ENCODE results near the gene TIAM1. TPM values are rescaled to one million over a fixed set of nuclear protein-coding genes. Genes with fewer than 3 reads are reported as not detected.

TIAM1 gene
- total and polyA plus RNA-seq, 2 experiments from 2014 or later, result 9.2 to 9.6 TPM

DNA sequence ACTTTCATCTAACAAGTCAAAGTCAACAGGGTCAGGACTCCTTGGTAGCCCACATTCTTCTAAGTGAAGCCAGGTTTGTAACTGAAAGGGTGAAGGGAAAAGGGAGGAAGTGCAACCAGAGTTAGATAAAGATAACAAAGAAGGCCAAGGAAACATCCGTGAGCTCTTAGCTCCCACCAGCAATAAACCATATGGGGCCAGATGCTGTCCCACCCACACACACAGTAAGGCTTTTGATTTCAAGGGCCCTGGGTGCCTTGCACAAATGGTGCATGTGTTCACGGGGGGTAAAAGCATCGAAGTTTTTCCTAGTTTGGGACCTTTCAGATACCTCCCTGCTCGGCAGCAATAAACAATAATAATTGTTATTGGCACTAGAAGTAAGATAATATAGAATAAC lies 5.1 kb upstream of the TIAM1 start:
- TF ChIP-seq, protein P1, sequence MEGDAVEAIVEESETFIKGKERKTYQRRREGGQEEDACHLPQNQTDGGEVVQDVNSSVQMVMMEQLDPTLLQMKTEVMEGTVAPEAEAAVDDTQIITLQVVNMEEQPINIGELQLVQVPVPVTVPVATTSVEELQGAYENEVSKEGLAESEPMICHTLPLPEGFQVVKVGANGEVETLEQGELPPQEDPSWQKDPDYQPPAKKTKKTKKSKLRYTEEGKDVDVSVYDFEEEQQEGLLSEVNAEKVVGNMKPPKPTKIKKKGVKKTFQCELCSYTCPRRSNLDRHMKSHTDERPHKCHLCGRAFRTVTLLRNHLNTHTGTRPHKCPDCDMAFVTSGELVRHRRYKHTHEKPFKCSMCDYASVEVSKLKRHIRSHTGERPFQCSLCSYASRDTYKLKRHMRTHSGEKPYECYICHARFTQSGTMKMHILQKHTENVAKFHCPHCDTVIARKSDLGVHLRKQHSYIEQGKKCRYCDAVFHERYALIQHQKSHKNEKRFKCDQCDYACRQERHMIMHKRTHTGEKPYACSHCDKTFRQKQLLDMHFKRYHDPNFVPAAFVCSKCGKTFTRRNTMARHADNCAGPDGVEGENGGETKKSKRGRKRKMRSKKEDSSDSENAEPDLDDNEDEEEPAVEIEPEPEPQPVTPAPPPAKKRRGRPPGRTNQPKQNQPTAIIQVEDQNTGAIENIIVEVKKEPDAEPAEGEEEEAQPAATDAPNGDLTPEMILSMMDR (IDR thresholded peaks at IDR 0.05; ENCODE audit: low read depth, low read length), result no peak
- Histone ChIP-seq H3K9me3 (ENCODE audit: low read depth) (no peaks in the 10 kb centered on the region), H3K27me3 (no peaks in the 10 kb centered on the region), H3K27ac (peak overlapping the region; percentile 15), H3K4me3 (no peak overlapping the region), H3K4me1 (ENCODE audit: low read depth) (peaks cover 4% of the 10 kb centered on the region), H3K36me3 (no peaks in the 10 kb centered on the region)
- no peak for DNase-seq (ENCODE audit: low read depth in 1 of 2, low spot score in 1 of 2)

DNA sequence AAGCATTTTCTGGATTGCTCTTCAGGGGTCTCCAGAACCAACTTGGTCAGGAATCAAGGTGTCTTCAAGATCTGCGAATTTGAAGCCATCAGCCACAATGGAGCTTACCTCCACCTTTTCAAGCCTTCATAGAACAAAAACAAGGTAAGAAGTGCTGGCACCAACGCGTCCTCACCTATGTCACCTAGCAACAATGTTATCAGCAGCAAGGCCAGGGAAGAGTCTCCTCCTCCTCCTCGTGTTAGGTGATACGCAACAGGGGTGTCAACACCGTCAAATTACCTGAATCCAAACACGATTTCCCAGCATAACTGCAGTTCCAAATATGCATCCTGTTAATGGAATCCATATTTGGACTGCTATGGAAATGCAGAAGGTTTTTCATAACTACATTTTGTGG lies 4.1 kb upstream of the TIAM1 start:
- Histone ChIP-seq H3K27me3 (no peaks in the 10 kb centered on the region), H3K4me1 (ENCODE audit: low read depth) (peaks cover 4% of the 10 kb centered on the region), H3K27ac (peak overlapping the region; percentile 15), H3K9me3 (ENCODE audit: low read depth) (no peaks in the 10 kb centered on the region), H3K4me3 (no peak overlapping the region), H3K36me3 (no peaks in the 10 kb centered on the region)
- TF ChIP-seq, protein P1 (IDR thresholded peaks at IDR 0.05; ENCODE audit: low read depth, low read length), result no peak
- no peak for DNase-seq (ENCODE audit: low read depth in 1 of 2, low spot score in 1 of 2)

DNA sequence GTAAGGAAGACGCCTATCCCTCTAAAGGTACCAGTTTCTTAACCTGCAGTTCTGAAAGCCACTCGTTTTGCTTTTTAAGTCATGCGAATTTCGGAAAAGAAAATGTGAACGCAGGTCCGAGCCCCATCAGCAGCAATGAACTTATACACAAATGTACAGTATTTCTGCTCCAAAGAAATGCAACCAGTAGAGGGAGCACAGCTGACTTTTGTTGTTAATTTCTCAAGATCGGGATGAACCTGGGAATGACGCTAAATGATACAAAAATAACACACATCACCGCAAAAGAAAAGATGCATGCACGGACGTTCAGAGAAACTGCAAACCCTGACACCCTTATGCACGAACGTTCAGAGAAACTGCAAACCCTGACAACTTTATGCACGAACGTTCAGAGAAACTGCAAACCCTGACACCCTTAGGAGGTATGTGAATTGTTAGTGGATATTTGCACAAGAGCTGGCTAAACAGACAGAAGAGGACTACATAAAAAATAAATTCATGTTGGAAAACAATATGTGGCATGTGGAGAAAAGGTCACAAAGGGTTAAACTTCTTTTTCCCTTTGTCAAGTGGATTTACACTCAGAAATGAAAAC lies 3.5 kb upstream of the TIAM1 start:
- Histone ChIP-seq H3K4me3 (no peak overlapping the region), H3K27me3 (no peaks in the 10 kb centered on the region), H3K9me3 (ENCODE audit: low read depth) (no peaks in the 10 kb centered on the region), H3K27ac (no peak overlapping the region), H3K4me1 (ENCODE audit: low read depth) (peaks cover 4% of the 10 kb centered on the region), H3K36me3 (no peaks in the 10 kb centered on the region)
- TF ChIP-seq, protein P1 (IDR thresholded peaks at IDR 0.05; ENCODE audit: low read depth, low read length), result peak; percentile 68
- peak; percentile 23 to 68 for DNase-seq (ENCODE audit: low read depth in 1 of 2, low spot score in 1 of 2)

DNA sequence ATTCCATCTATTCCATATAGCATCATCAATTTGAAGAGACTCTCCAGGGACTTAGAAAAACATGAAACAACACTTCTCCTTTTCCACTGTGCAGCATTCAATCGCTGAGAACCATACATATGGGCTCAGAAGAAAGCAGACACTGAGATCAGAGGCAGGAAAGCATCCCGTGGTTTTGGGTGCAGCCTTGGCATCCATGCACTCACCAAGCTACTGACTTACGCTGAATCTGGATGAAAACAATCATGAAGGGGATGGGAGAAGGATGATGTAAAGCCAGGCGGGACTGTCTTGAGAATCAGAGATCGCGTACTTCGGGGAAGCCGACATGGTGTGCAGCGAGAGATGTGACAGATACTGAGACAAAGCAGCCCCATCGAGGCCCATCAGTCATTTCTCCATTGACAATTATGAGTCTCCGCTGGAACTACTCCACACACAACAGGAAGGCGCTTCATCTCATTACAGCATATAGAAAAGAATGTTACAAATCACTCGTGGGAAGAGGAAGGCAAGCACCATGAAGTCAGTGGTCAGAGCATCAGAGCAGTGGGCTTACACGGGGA lies 2.3 kb upstream of the TIAM1 start:
- no peak overlapping the region for H3K27ac ChIP-seq
- no peaks in the 10 kb centered on the region for H3K27me3 ChIP-seq
- no peak for DNase-seq (ENCODE audit: low read depth in 1 of 2, low spot score in 1 of 2)
- peaks cover 4% of the 10 kb centered on the region for H3K4me1 ChIP-seq (ENCODE audit: low read depth)
- TF ChIP-seq, protein P1 (IDR thresholded peaks at IDR 0.05; ENCODE audit: low read depth, low read length), result no peak
- H3K36me3 ChIP-seq, result no peaks in the 10 kb centered on the region
- no peaks in the 10 kb centered on the region for H3K9me3 ChIP-seq (ENCODE audit: low read depth)
- no peak overlapping the region for H3K4me3 ChIP-seq

DNA sequence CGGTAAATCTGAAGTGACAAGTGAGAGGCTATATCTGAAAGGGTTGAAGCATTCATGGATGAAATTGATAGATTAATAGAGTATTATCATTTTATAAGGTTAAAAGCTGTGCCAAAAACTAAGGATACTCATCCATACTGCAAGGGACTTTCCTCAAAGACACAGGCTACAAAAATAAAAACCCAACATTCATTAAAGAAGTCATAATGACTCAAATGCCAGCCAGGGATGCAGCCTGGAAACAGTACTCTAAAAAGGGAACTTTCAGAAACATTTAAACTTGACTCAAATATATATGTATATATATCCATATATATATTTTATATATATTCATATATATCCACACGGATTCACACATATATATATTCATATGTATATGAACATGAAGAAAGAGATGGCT lies 1.1 kb upstream of the TIAM1 start:
- Histone ChIP-seq H3K4me1 (ENCODE audit: low read depth) (peaks cover 4% of the 10 kb centered on the region), H3K9me3 (ENCODE audit: low read depth) (no peaks in the 10 kb centered on the region), H3K27ac (no peak overlapping the region), H3K4me3 (no peak overlapping the region), H3K36me3 (no peaks in the 10 kb centered on the region), H3K27me3 (no peaks in the 10 kb centered on the region)
- TF ChIP-seq, protein P1 (IDR thresholded peaks at IDR 0.05; ENCODE audit: low read depth, low read length), result no peak
- no peak for DNase-seq (ENCODE audit: low read depth in 1 of 2, low spot score in 1 of 2)

Data from cardiac muscle cell (in vitro differentiated cells and primary cell).